PFSK-1 (cell line): ENCODE data around the gene APH1B.

Experiments
- POLR2AphosphoS5 ChIP-seq: IDR thresholded peaks from 2 replicates; pipeline ENCODE4 v1.6.1; 2012; ENCODE audit warnings: low read depth, mild to moderate bottlenecking, control low read depth, low read length, moderate library complexity
- REST ChIP-seq, 2 experiments: IDR thresholded peaks; 2 replicates each; pipeline versions ENCODE4 v1.6.1 to v1.8.0; 2011 to 2012; ENCODE audit warnings: low read depth in 2 of 2, low read length in 2 of 2, control low read depth in 1 of 2, inconsistent platforms in 1 of 2, mild to moderate bottlenecking in 1 of 2, moderate library complexity in 1 of 2; ENCODE audit not compliant: insufficient read depth in 1 of 2
- TAF1 ChIP-seq: IDR thresholded peaks from 2 replicates; pipeline ENCODE4 v1.6.1; 2012; ENCODE audit warnings: low read length, control low read depth, borderline replicate concordance; ENCODE audit not compliant: insufficient read depth

- TF ChIP-seq POLR2AphosphoS5 (no peak), REST (IDR thresholded peaks at IDR 0.05; ENCODE audit: insufficient read depth in 1 of 2, low read depth in 2 of 2, low read length in 2 of 2) (no peak), TAF1 (no peak)
These were observed 45.7 kb upstream of the APH1B start for GRCh38 chr15:63231706-63232105.
